ENCODE data around the gene CCDC187.

CCDC187 gene

GRCh38 chr9:136330406-136330990, 26.6 kb upstream of the CCDC187 start:
- H3K4me3 ChIP-seq (ENCODE audit: low read depth, low read length): no peak overlapping the region
- TF ChIP-seq CTCF (IDR thresholded peaks at IDR 0.05; ENCODE audit: low read depth, low read length, missing control alignments): no peak
- DNase-seq (ENCODE audit: low read depth): no peak

- DNase-seq (ENCODE audit: low read depth): no peak
- no peak for TF ChIP-seq CTCF (IDR thresholded peaks at IDR 0.05; ENCODE audit: low read depth, low read length, missing control alignments)
- no peak overlapping the region for H3K4me3 ChIP-seq (ENCODE audit: low read depth, low read length)
Observed at GRCh38 chr9:136329636-136330405, 25.9 kb upstream of the CCDC187 start.

GRCh38 chr9:136329211-136329627, 25.3 kb upstream of the CCDC187 start:
- DNase-seq (ENCODE audit: low read depth): no peak
- no peak overlapping the region for H3K4me3 ChIP-seq (ENCODE audit: low read depth, low read length)
- TF ChIP-seq CTCF (IDR thresholded peaks at IDR 0.05; ENCODE audit: low read depth, low read length, missing control alignments): no peak

- H3K4me3 ChIP-seq (ENCODE audit: low read depth, low read length): no peak overlapping the region
- DNase-seq (ENCODE audit: low read depth): no peak
- TF ChIP-seq CTCF (IDR thresholded peaks at IDR 0.05; ENCODE audit: low read depth, low read length, missing control alignments): no peak
Observed at GRCh38 chr9:136328622-136329041, 24.7 kb upstream of the CCDC187 start.

- no peak overlapping the region for H3K4me3 ChIP-seq (ENCODE audit: low read depth, low read length)
- no peak for TF ChIP-seq CTCF (IDR thresholded peaks at IDR 0.05; ENCODE audit: low read depth, low read length, missing control alignments)
- no peak for DNase-seq (ENCODE audit: low read depth)
Observed at GRCh38 chr9:136328011-136328621, 24.2 kb upstream of the CCDC187 start.

GRCh38 chr9:136327304-136327974, 23.5 kb upstream of the CCDC187 start, which contains the start of gene GPSM1:
GPSM1 (plus strand) TSS chr9:136327539; CDS start chr9:136327696, 157 bp downstream.
- H3K4me3 ChIP-seq (ENCODE audit: low read depth, low read length): no peak within 1 kb of the TSS
- TF ChIP-seq CTCF (IDR thresholded peaks at IDR 0.05; ENCODE audit: low read depth, low read length, missing control alignments): no peak
- DNase-seq (ENCODE audit: low read depth): no peak

All from GM12864 (cell line).